HG03280 (cell line): ENCODE measurements around the gene LRRIQ1.
"Not testable (repeated sequence)": the region's sequence is repeated elsewhere in the genome, so short reads cannot be mapped to it uniquely, and the experiment has no call there.

Experiments used
- ATAC-seq: cut with Tn5 transposase; IDR thresholded peaks from one replicate; pipeline ENCODE4 v1.9.1; 2021; ENCODE audit warnings: mild to moderate bottlenecking, moderate library complexity; ENCODE audit not compliant: unreplicated experiment

Gene LRRIQ1

GRCh38 chr12:85188619-85189018 lies 152.5 kb downstream of the LRRIQ1 start:
- ATAC-seq: no peak

- no peak for ATAC-seq
These were observed 154.6 kb downstream of the LRRIQ1 start for GRCh38 chr12:85190728-85191127.

- ATAC-seq: not testable (repeated sequence)
These were observed 167.7 kb downstream of the LRRIQ1 start for GRCh38 chr12:85203809-85204208.

- no peak for ATAC-seq
These were observed 170.4 kb downstream of the LRRIQ1 start for GRCh38 chr12:85206543-85206942.

- ATAC-seq: not testable (repeated sequence)
These were observed 188.2 kb downstream of the LRRIQ1 start for GRCh38 chr12:85224339-85224738.

GRCh38 chr12:85225501-85225900 lies 189.3 kb downstream of the LRRIQ1 start:
- ATAC-seq: no peak

- ATAC-seq: no peak
These were observed 201.2 kb downstream of the LRRIQ1 start for GRCh38 chr12:85237327-85237726.

- no peak for ATAC-seq
These were observed 208.4 kb downstream of the LRRIQ1 start for GRCh38 chr12:85244561-85244960.

- ATAC-seq: no peak
These were observed 217.7 kb downstream of the LRRIQ1 start for GRCh38 chr12:85253853-85254252.

- no peak for ATAC-seq
These were observed 221.5 kb downstream of the LRRIQ1 start for GRCh38 chr12:85257671-85258070.

- no peak for ATAC-seq
These were observed 224.3 kb downstream of the LRRIQ1 start for GRCh38 chr12:85260447-85260846.

GRCh38 chr12:85260896-85261295 lies 224.7 kb downstream of the LRRIQ1 start:
- ATAC-seq: no peak

- ATAC-seq: no peak
These were observed 230.2 kb downstream of the LRRIQ1 start for GRCh38 chr12:85266356-85266755.

- no peak for ATAC-seq
These were observed 237.5 kb downstream of the LRRIQ1 start for GRCh38 chr12:85273381-85274314.

GRCh38 chr12:85274315-85274651 lies 238.1 kb downstream of the LRRIQ1 start:
- ATAC-seq: no peak

- no peak for ATAC-seq
These were observed 239.2 kb downstream of the LRRIQ1 start for GRCh38 chr12:85275374-85275773.

GRCh38 chr12:85277191-85277590 lies 241.0 kb downstream of the LRRIQ1 start:
- ATAC-seq: no peak

- ATAC-seq: no peak
These were observed 241.9 kb downstream of the LRRIQ1 start for GRCh38 chr12:85277900-85278597.

GRCh38 chr12:85278598-85279448 lies 242.7 kb downstream of the LRRIQ1 start:
- no peak for ATAC-seq

GRCh38 chr12:85279449-85280164 lies 243.5 kb downstream of the LRRIQ1 start:
- ATAC-seq: no peak
